Suprapubic skin (tissue), 4 donors: Measurements from ENCODE around the gene NRDE2. TPM values are rescaled to one million over a fixed set of nuclear protein-coding genes. Genes with fewer than 3 reads are reported as not detected.

ENCODE experiments used
- DNase-seq, 2 donors: peaks; one replicate each; pipeline ENCODE4 v3.0.0-alpha.2; 2019; ENCODE audit warnings: low spot score in 2 of 2
- H3K27ac ChIP-seq: fragments of 200-600 bp; sonication (generic); one replicate; pipeline ENCODE4 v1.5.1; 2019
- H3K27me3 ChIP-seq: fragments of 200-600 bp; sonication (generic); one replicate; pipeline ENCODE4 v1.5.1; 2019
- H3K36me3 ChIP-seq: fragments of 200-600 bp; sonication (generic); one replicate; pipeline ENCODE4 v1.5.1; 2019
- H3K4me1 ChIP-seq: fragments of 200-600 bp; sonication (generic); one replicate; pipeline ENCODE4 v1.5.1; 2019
- H3K4me3 ChIP-seq: fragments of 200-600 bp; sonication (generic); one replicate; pipeline ENCODE4 v1.5.1; 2019; ENCODE audit warnings: mild to moderate bottlenecking
- H3K9me3 ChIP-seq: fragments of 200-600 bp; sonication (generic); one replicate; pipeline ENCODE4 v1.5.1; 2019
- EP300 ChIP-seq: sonication (generic); formaldehyde crosslinking; IDR thresholded peaks from one replicate; pipeline ENCODE4 v1.6.1; 2017; ENCODE audit warnings: antibody characterized with exemption
- POLR2A ChIP-seq, 2 donors: fragments of 450-650 bp; IDR thresholded peaks; one replicate each; pipeline ENCODE4 v1.6.1; 2017; ENCODE audit warnings: antibody characterized with exemption in 2 of 2, mild to moderate bottlenecking in 2 of 2, moderate library complexity in 2 of 2
- POLR2AphosphoS5 ChIP-seq, 3 donors: sonication (generic); formaldehyde crosslinking; IDR thresholded peaks; one replicate each; pipeline ENCODE4 v1.6.1; 2017; ENCODE audit warnings: antibody characterized with exemption in 3 of 3
- WGBS: methylation state at CpG from one replicate; pipeline ENCODE4 v1.1.5; 2018; 5-methylcytosine and 5-hydroxymethylcytosine counted together
- total RNA-seq, 4 donors: library from RNA; depleted of rRNA; stranded (reverse); fragments of >200 nt; gene quantifications; one replicate each; pipeline ENCODE4 v1.1.0, GENCODE V29; 2016
- TF ChIP-seq, protein P1 (sequence below), 2 donors: fragments of 200-600 bp in 1 of 2; fragments of 450-650 bp in 1 of 2; sonication (generic) in 1 of 2; IDR thresholded peaks; one replicate each; pipeline ENCODE4 v1.5.1; 2016 to 2019; ENCODE audit warnings: antibody characterized with exemption in 2 of 2, mild to moderate bottlenecking in 1 of 2, moderate library complexity in 1 of 2

Gene NRDE2
- total RNA-seq, 4 donors from 2014 or later: 8.8 to 22.4 (median 14.6) TPM

DNA sequence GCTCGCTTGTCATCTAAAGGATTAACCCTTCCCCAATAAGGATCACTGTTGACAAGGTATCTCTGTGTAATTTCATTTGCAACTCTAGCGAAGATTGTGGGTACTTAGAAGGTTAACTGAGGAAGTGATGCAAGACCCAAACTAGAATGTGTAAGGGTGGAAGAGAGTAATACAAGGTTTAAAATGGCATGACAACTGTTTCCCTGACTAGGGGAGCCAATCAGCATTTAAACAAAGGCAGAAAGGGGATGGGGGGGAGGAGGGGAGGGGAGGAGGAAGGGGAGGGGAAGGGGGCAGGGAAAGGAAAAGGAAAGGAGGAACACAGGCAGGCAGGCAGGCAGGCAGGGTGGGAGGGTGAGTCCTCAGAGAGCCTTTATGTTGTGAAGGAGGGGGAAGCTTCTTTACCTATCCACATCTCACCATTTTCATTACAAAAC lies 31.1 kb downstream of the NRDE2 start:
- Histone ChIP-seq H3K27ac (no peak overlapping the region), H3K9me3 (no peaks in the 10 kb centered on the region), H3K4me3 (no peak overlapping the region), H3K36me3 (peaks cover 42% of the 10 kb centered on the region), H3K4me1 (peaks cover 2% of the 10 kb centered on the region), H3K27me3 (no peaks in the 10 kb centered on the region)
- TF ChIP-seq POLR2AphosphoS5 (IDR thresholded peaks at IDR 0.05): no peak
- TF ChIP-seq POLR2A (IDR thresholded peaks at IDR 0.05): no peak
- TF ChIP-seq, protein P1, sequence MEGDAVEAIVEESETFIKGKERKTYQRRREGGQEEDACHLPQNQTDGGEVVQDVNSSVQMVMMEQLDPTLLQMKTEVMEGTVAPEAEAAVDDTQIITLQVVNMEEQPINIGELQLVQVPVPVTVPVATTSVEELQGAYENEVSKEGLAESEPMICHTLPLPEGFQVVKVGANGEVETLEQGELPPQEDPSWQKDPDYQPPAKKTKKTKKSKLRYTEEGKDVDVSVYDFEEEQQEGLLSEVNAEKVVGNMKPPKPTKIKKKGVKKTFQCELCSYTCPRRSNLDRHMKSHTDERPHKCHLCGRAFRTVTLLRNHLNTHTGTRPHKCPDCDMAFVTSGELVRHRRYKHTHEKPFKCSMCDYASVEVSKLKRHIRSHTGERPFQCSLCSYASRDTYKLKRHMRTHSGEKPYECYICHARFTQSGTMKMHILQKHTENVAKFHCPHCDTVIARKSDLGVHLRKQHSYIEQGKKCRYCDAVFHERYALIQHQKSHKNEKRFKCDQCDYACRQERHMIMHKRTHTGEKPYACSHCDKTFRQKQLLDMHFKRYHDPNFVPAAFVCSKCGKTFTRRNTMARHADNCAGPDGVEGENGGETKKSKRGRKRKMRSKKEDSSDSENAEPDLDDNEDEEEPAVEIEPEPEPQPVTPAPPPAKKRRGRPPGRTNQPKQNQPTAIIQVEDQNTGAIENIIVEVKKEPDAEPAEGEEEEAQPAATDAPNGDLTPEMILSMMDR (IDR thresholded peaks at IDR 0.05): no peak
- TF ChIP-seq EP300: no peak
- WGBS: 96% methylated on average over 2 of the region's 2 CpGs
- DNase-seq: no peak

DNA sequence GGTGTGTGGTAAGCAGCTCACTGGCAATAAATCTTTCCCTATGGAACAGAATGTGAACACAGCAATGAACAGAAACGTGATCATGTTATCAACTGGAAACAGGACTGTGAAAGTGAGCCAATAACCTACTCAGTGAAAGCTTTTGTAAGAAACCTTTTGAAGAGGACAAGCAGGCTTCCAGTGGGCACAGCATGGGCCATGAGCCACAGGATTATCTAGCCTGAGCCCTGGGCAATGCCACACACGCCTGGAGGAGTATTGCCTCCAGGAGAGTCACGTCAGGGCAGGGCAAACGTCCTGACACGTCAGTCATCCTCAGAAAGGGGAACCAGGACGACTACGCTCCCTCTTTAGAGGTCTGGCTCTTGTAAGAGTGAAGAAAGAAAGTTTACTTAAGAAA lies 32.3 kb downstream of the NRDE2 start:
- DNase-seq: no peak
- H3K9me3 ChIP-seq: no peaks in the 10 kb centered on the region
- peaks cover 2% of the 10 kb centered on the region for H3K4me1 ChIP-seq
- peaks cover 38% of the 10 kb centered on the region for H3K36me3 ChIP-seq
- no peaks in the 10 kb centered on the region for H3K27me3 ChIP-seq
- H3K27ac ChIP-seq: no peak overlapping the region
- WGBS: 59% methylated on average over 7 of the region's 7 CpGs
- TF ChIP-seq POLR2A (IDR thresholded peaks at IDR 0.05): no peak
- no peak for TF ChIP-seq POLR2AphosphoS5 (IDR thresholded peaks at IDR 0.05)
- TF ChIP-seq, protein P1 (IDR thresholded peaks at IDR 0.05): no peak
- no peak for TF ChIP-seq EP300
- H3K4me3 ChIP-seq: no peak overlapping the region

- Histone ChIP-seq H3K27me3 (no peaks in the 10 kb centered on the region), H3K9me3 (no peaks in the 10 kb centered on the region), H3K36me3 (peaks cover 34% of the 10 kb centered on the region), H3K4me1 (peaks cover 2% of the 10 kb centered on the region), H3K4me3 (no peak overlapping the region), H3K27ac (no peak overlapping the region)
- 92% methylated on average over 11 of the region's 11 CpGs for WGBS
- no peak for TF ChIP-seq POLR2AphosphoS5 (IDR thresholded peaks at IDR 0.05)
- TF ChIP-seq, protein P1 (IDR thresholded peaks at IDR 0.05): no peak
- no peak for TF ChIP-seq POLR2A (IDR thresholded peaks at IDR 0.05)
- DNase-seq: no peak
These were observed 33.7 kb downstream of the NRDE2 start for GRCh38 chr14:90297876-90298629.

DNA sequence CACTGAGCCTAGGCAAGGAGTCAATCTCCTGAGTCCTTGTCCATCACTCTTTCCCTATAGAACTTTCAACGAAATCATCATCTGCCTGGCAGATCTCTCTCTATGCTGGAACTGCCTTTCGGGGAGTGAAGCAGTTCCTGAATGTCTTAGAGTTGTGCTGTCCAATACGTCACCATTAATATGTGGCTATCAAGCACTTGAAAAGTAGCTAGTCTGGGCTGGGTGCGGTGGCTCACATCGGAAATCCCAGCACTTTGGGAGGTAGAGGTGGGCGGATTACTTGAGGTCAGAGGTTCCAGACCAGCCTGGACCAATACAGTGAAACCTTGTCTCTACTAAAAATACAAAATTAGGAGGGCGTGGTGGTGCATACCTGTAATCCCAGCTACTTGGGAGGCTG lies 35.1 kb downstream of the NRDE2 start:
- no peak overlapping the region for H3K27ac ChIP-seq
- H3K4me1 ChIP-seq: no peaks in the 10 kb centered on the region
- no peaks in the 10 kb centered on the region for H3K27me3 ChIP-seq
- H3K9me3 ChIP-seq: no peaks in the 10 kb centered on the region
- H3K36me3 ChIP-seq: peaks cover 40% of the 10 kb centered on the region
- no peak for DNase-seq
- 93% methylated on average over 7 of the region's 7 CpGs for WGBS
- TF ChIP-seq, protein P1 (IDR thresholded peaks at IDR 0.05): no peak
- TF ChIP-seq EP300 (no peak), POLR2A (IDR thresholded peaks at IDR 0.05) (no peak), POLR2AphosphoS5 (IDR thresholded peaks at IDR 0.05) (no peak)
- no peak overlapping the region for H3K4me3 ChIP-seq

GRCh38 chr14:90295870-90296516 lies 35.7 kb downstream of the NRDE2 start:
- DNase-seq: no peak
- H3K27ac ChIP-seq: no peak overlapping the region
- TF ChIP-seq EP300: no peak
- TF ChIP-seq POLR2A (IDR thresholded peaks at IDR 0.05): no peak
- TF ChIP-seq POLR2AphosphoS5 (IDR thresholded peaks at IDR 0.05): no peak
- TF ChIP-seq, protein P1 (IDR thresholded peaks at IDR 0.05): no peak
- no peaks in the 10 kb centered on the region for H3K9me3 ChIP-seq
- H3K27me3 ChIP-seq: no peaks in the 10 kb centered on the region
- no peaks in the 10 kb centered on the region for H3K4me1 ChIP-seq
- H3K36me3 ChIP-seq: peaks cover 44% of the 10 kb centered on the region
- H3K4me3 ChIP-seq: no peak overlapping the region
- 84% methylated on average over 5 of the region's 5 CpGs for WGBS
